Chondrocyte (in vitro differentiated cells): ENCODE measurements around the gene RNF26. TPM values are rescaled to one million over a fixed set of nuclear protein-coding genes. Genes with fewer than 3 reads are reported as not detected.
A peak's percentile ranks its signal among the peaks of the same experiment; 100 is the strongest.

Experiments
- DNase-seq: peaks from one replicate; pipeline ENCODE4 v3.0.0; 2021; ENCODE audit warnings: mixed read lengths, low spot score
- H3K27ac Mint-ChIP-seq: one replicate; pipeline ENCODE4 v1.8.0; 2021; ENCODE audit warnings: mild to moderate bottlenecking, moderate library complexity, mixed read lengths; ENCODE audit not compliant: unreplicated experiment
- H3K27me3 Mint-ChIP-seq: 2 replicates; pipeline ENCODE4 v1.8.0; 2021; ENCODE audit warnings: low read depth, mixed read lengths
- H3K36me3 Mint-ChIP-seq: 2 replicates; pipeline ENCODE4 v1.8.0; 2021; ENCODE audit warnings: low read depth, mixed read lengths
- H3K4me1 Mint-ChIP-seq: 2 replicates; pipeline ENCODE4 v1.8.0; 2021; ENCODE audit warnings: low read depth, mild to moderate bottlenecking, mixed read lengths
- H3K4me3 Mint-ChIP-seq: one replicate; pipeline ENCODE4 v1.8.0; 2021; ENCODE audit warnings: mild to moderate bottlenecking, moderate library complexity, mixed read lengths; ENCODE audit not compliant: unreplicated experiment
- H3K9me3 Mint-ChIP-seq: 2 replicates; pipeline ENCODE4 v1.8.0; 2021; ENCODE audit warnings: low read depth, mixed read lengths
- CTCF ChIP-seq: fragments of 200-600 bp; sonication (generic); IDR thresholded peaks from 2 replicates; pipeline ENCODE4 v1.5.0; 2021; ENCODE audit warnings: antibody characterized with exemption, mild to moderate bottlenecking, moderate library complexity
- total RNA-seq: library from RNA; stranded (reverse); gene quantifications from 3 replicates; pipeline ENCODE4 v1.2.1, GENCODE V29; 2021

Gene RNF26
- total RNA-seq, 1 donor from 2014 or later, result 22.8 TPM

- Mint-ChIP-seq H3K4me1 (peaks cover 41% of the 10 kb centered on the region), H3K4me3 (no peak overlapping the region), H3K9me3 (no peaks in the 10 kb centered on the region), H3K27me3 (no peaks in the 10 kb centered on the region), H3K27ac (no peak overlapping the region), H3K36me3 (no peaks in the 10 kb centered on the region)
- TF ChIP-seq CTCF, result no peak
- no peak for DNase-seq
Measured at GRCh38 chr11:119322921-119323531, 11.3 kb upstream of the RNF26 start.

GRCh38 chr11:119323532-119324033 is 10.7 kb upstream of the RNF26 start:
- Mint-ChIP-seq H3K27me3 (no peaks in the 10 kb centered on the region), H3K9me3 (no peaks in the 10 kb centered on the region), H3K36me3 (no peaks in the 10 kb centered on the region), H3K4me3 (no peak overlapping the region), H3K27ac (no peak overlapping the region), H3K4me1 (peaks cover 36% of the 10 kb centered on the region)
- peak; percentile 89 for TF ChIP-seq CTCF
- DNase-seq, result no peak

GRCh38 chr11:119324189-119324588 is 10.1 kb upstream of the RNF26 start:
- no peak for TF ChIP-seq CTCF
- no peak overlapping the region for H3K4me3 Mint-ChIP-seq
- H3K36me3 Mint-ChIP-seq, result no peaks in the 10 kb centered on the region
- H3K4me1 Mint-ChIP-seq, result peaks cover 30% of the 10 kb centered on the region
- H3K9me3 Mint-ChIP-seq, result no peaks in the 10 kb centered on the region
- no peaks in the 10 kb centered on the region for H3K27me3 Mint-ChIP-seq
- H3K27ac Mint-ChIP-seq, result no peak overlapping the region
- no peak for DNase-seq

- Mint-ChIP-seq H3K4me3 (no peak overlapping the region), H3K36me3 (no peaks in the 10 kb centered on the region), H3K4me1 (peaks cover 4% of the 10 kb centered on the region), H3K27ac (no peak overlapping the region), H3K27me3 (peaks cover 5% of the 10 kb centered on the region), H3K9me3 (no peaks in the 10 kb centered on the region)
- no peak for TF ChIP-seq CTCF
- no peak for DNase-seq
Measured at GRCh38 chr11:119329320-119329719, 5.0 kb upstream of the RNF26 start.

- Mint-ChIP-seq H3K27me3 (peaks cover 5% of the 10 kb centered on the region), H3K9me3 (no peaks in the 10 kb centered on the region), H3K4me3 (no peak overlapping the region), H3K36me3 (no peaks in the 10 kb centered on the region), H3K27ac (no peak overlapping the region), H3K4me1 (peaks cover 10% of the 10 kb centered on the region)
- TF ChIP-seq CTCF, result no peak
- no peak for DNase-seq
Measured at GRCh38 chr11:119330237-119330636, 4.1 kb upstream of the RNF26 start.
